DND-41 (cell line): ENCODE measurements around the gene NTN4.

Experiments used
- EZH2 ChIP-seq: IDR thresholded peaks from 3 replicates; pipeline ENCODE4 v1.6.1; 2012; ENCODE audit warnings: borderline replicate concordance, low read depth, mild to moderate bottlenecking, moderate library complexity, low read length, inconsistent platforms; ENCODE audit not compliant: severe bottlenecking
- TF ChIP-seq, protein P1 (sequence below): IDR thresholded peaks from 2 replicates; pipeline ENCODE4 v1.5.1; 2012; ENCODE audit warnings: borderline replicate concordance, low read length, moderate library complexity, mild to moderate bottlenecking; ENCODE audit not compliant: poor library complexity, severe bottlenecking; ENCODE audit errors: extremely low read depth

DNA sequence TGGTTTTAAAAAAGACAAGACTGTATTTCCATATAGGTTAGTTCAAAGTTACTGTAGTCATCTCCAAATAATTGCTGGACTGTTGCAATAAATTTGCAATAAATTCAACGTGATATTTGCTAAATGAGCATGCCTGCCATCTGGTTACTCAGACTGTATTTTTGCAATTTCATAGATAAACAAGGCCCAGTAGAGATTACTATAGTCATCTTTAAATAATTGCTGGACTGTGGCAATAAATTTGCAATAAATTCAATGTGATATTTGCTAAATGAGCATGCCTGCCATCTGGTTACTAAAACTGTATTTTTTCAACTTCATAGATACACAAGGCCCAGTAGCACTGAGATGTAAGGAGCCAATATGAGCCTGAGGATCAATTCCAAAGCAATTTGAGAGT is 5.6 kb downstream of the NTN4 start:
- TF ChIP-seq, protein P1, sequence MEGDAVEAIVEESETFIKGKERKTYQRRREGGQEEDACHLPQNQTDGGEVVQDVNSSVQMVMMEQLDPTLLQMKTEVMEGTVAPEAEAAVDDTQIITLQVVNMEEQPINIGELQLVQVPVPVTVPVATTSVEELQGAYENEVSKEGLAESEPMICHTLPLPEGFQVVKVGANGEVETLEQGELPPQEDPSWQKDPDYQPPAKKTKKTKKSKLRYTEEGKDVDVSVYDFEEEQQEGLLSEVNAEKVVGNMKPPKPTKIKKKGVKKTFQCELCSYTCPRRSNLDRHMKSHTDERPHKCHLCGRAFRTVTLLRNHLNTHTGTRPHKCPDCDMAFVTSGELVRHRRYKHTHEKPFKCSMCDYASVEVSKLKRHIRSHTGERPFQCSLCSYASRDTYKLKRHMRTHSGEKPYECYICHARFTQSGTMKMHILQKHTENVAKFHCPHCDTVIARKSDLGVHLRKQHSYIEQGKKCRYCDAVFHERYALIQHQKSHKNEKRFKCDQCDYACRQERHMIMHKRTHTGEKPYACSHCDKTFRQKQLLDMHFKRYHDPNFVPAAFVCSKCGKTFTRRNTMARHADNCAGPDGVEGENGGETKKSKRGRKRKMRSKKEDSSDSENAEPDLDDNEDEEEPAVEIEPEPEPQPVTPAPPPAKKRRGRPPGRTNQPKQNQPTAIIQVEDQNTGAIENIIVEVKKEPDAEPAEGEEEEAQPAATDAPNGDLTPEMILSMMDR, result no peak
- TF ChIP-seq EZH2, result no peak
